PC-9 (cell line): ENCODE results near the gene PLAGL2.
"Not testable (repeated sequence)": the region's sequence is repeated elsewhere in the genome, so short reads cannot be mapped to it uniquely, and the experiment has no call there.

ENCODE experiments used
- CTCF ChIP-seq: fragments of 200-600 bp; sonication (generic); conservative IDR thresholded peaks from 2 replicates; pipeline ENCODE4 v1.6.1; 2017; ENCODE audit warnings: mixed run types, antibody characterized with exemption, mild to moderate bottlenecking, moderate library complexity
- EZH2 ChIP-seq: fragments of 200-600 bp; sonication (generic); IDR thresholded peaks from 2 replicates; pipeline ENCODE4 v1.8.0; 2017; ENCODE audit warnings: antibody characterized with exemption, low read depth

GRCh38 chr20:32193336-32193735 is 14.2 kb downstream of the PLAGL2 start:
- TF ChIP-seq CTCF, EZH2: not testable (repeated sequence)
